DOHH2 (cell line): Measurements from ENCODE around the gene TRIM42.

Experiments
- CTCF ChIP-seq: fragments of 200-600 bp; sonication (generic); IDR thresholded peaks from one replicate; pipeline ENCODE4 v1.5.1; 2014; ENCODE audit warnings: antibody characterized with exemption, mild to moderate bottlenecking, low read depth, low read length; ENCODE audit not compliant: poor library complexity, severe bottlenecking
- EZH2phosphoT487 ChIP-seq: fragments of 200-600 bp; sonication (generic); IDR thresholded peaks from 2 replicates; pipeline ENCODE4 v1.6.1; 2017; ENCODE audit warnings: borderline replicate concordance, mild to moderate bottlenecking, antibody characterized with exemption, low read length, moderate library complexity, mixed read lengths

- no peak for TF ChIP-seq CTCF
- no peak for TF ChIP-seq EZH2phosphoT487
Observed at GRCh38 chr3:140748903-140749302, 71.0 kb downstream of the TRIM42 start.
